A549 (cell line): ENCODE measurements around the gene DRD2. TPM values are rescaled to one million over a fixed set of nuclear protein-coding genes. Genes with fewer than 3 reads are reported as not detected.

Experiments used
- ATAC-seq, 2 experiments: fragments of 200-7000 bp in 1 of 2; fragments of >200 bp in 1 of 2; cut with Nextera tagmentation in 1 of 2; cut with Tn5 transposase in 1 of 2; 3 replicates each; pipeline versions ENCODE4 v1.8.0 to v1.9.1; 2018 to 2020; ENCODE audit warnings: mild to moderate bottlenecking in 1 of 2, moderate library complexity in 1 of 2
- CTCF ChIA-PET: fragments of 300-600 bp; sonication (Branson Sonifier 250); formaldehyde crosslinking; extraction: SDS; loops from one replicate; lab custom pipeline; 2021; ENCODE audit warnings: antibody characterized with exemption, inconsistent platforms; lab: Yijun Ruan, JAX
- POLR2A ChIA-PET: fragments of 350-600 bp; formaldehyde crosslinking; extraction: SDS; loops from one replicate; lab custom pipeline; 2021; ENCODE audit warnings: antibody characterized with exemption, inconsistent platforms; lab: Yijun Ruan, JAX
- DNase-seq, 2 experiments: peaks; one replicate each; pipeline versions ENCODE4 v3.0.0 to v3.0.0-alpha.2; 2011 to 2016; ENCODE audit warnings: low read depth in 1 of 2, low spot score in 1 of 2
- FAIRE-seq: peaks from 2 replicates; lab custom pipeline; 2011; peaks lifted over from hg19 to GRCh38; lab: Jason Lieb, UNC
- H3K27ac ChIP-seq, 2 experiments: fragments of >200 bp; sonication (Bioruptor Twin); formaldehyde crosslinking; 3 replicates each; pipeline ENCODE4 v1.5.1; 2016 to 2017
- H3K4me1 ChIP-seq: fragments of >200 bp; sonication (Bioruptor Twin); formaldehyde crosslinking; 3 replicates; pipeline ENCODE4 v1.6.1; 2016
- H3K4me2 ChIP-seq: fragments of >200 bp; sonication (Bioruptor Twin); formaldehyde crosslinking; 3 replicates; pipeline ENCODE4 v1.6.1; 2016
- H3K4me3 ChIP-seq: fragments of >200 bp; sonication (Bioruptor Twin); formaldehyde crosslinking; 3 replicates; pipeline ENCODE4 v1.5.1; 2016
- H3K9me3 ChIP-seq: fragments of >200 bp; sonication (Bioruptor Twin); formaldehyde crosslinking; 3 replicates; pipeline ENCODE4 v1.6.1; 2016
- BCL3 ChIP-seq: fragments of >200 bp; sonication (Bioruptor Twin); formaldehyde crosslinking; IDR thresholded peaks from 3 replicates; pipeline ENCODE4 v1.6.1; 2016
- E2F6 ChIP-seq: IDR thresholded peaks from 2 replicates; pipeline ENCODE4 v1.6.1; 2012; ENCODE audit warnings: low read depth, borderline replicate concordance
- EHMT2 ChIP-seq: fragments of 200-600 bp; sonication (generic); IDR thresholded peaks from 2 replicates; pipeline ENCODE4 v1.6.1; 2016; ENCODE audit warnings: antibody characterized with exemption, low read depth, mild to moderate bottlenecking, moderate library complexity
- HOXA7 ChIP-seq: fragments of 250-450 bp; sonication (Bioruptor Pico); IDR thresholded peaks from 2 replicates; pipeline ENCODE4 v1.5.0; 2020; ENCODE audit warnings: mild to moderate bottlenecking, moderate library complexity
- HOXB13 ChIP-seq: fragments of 250-450 bp; sonication (Bioruptor Pico); IDR thresholded peaks from 2 replicates; pipeline ENCODE4 v1.5.0; 2020; ENCODE audit warnings: low read depth, mild to moderate bottlenecking, moderate library complexity
- HOXB5 ChIP-seq: fragments of 250-450 bp; sonication (Bioruptor Pico); IDR thresholded peaks from 2 replicates; pipeline ENCODE4 v1.5.0; 2020; ENCODE audit warnings: mild to moderate bottlenecking, moderate library complexity
- NFE2L2 ChIP-seq: fragments of 150-350 bp; conservative IDR thresholded peaks from 2 replicates; pipeline ENCODE4 v1.6.1; 2014; ENCODE audit warnings: low read length
- NPAS2 ChIP-seq: fragments of 250-450 bp; sonication (Bioruptor Pico); IDR thresholded peaks from 2 replicates; pipeline ENCODE4 v1.8.0; 2022; ENCODE audit warnings: mild to moderate bottlenecking, moderate library complexity, borderline replicate concordance
- NR3C1 ChIP-seq: fragments of >200 bp; sonication (Bioruptor Twin); formaldehyde crosslinking; IDR thresholded peaks from 3 replicates; pipeline ENCODE4 v1.6.1; 2017
- POLR2A ChIP-seq: IDR thresholded peaks from 2 replicates; pipeline ENCODE4 v1.6.1; 2012; ENCODE audit warnings: mild to moderate bottlenecking, low read length
- RAD21 ChIP-seq, 2 experiments: fragments of >200 bp in 1 of 2; sonication (Bioruptor Twin) in 1 of 2; formaldehyde crosslinking in 1 of 2; IDR thresholded peaks in 1 of 2; conservative IDR thresholded peaks in 1 of 2; 2 replicates in 1 of 2; 3 replicates in 1 of 2; pipeline ENCODE4 v1.6.1; 2012 to 2018; ENCODE audit warnings: inconsistent platforms in 1 of 2
- RCOR1 ChIP-seq: fragments of 150-350 bp; IDR thresholded peaks from 2 replicates; pipeline ENCODE4 v1.6.1; 2014; ENCODE audit warnings: antibody characterized with exemption, low read length, low read depth
- RNF2 ChIP-seq: fragments of 200-600 bp; sonication (generic); IDR thresholded peaks from 2 replicates; pipeline ENCODE4 v1.6.1; 2016; ENCODE audit warnings: low read depth, mild to moderate bottlenecking, antibody characterized with exemption, moderate library complexity, borderline replicate concordance
- SMC3 ChIP-seq: fragments of >200 bp; sonication (Bioruptor Twin); formaldehyde crosslinking; IDR thresholded peaks from 3 replicates; pipeline ENCODE4 v1.6.1; 2018; ENCODE audit warnings: inconsistent platforms
- TFCP2L1 ChIP-seq: fragments of 250-450 bp; sonication (Bioruptor Pico); IDR thresholded peaks from 2 replicates; pipeline ENCODE4 v1.5.0; 2021; ENCODE audit warnings: mild to moderate bottlenecking
- USF2 ChIP-seq: fragments of 450-650 bp; IDR thresholded peaks from 2 replicates; pipeline ENCODE4 v1.6.1; 2014; ENCODE audit warnings: antibody characterized with exemption
- WGBS: methylation state at CpG from one replicate; pipeline ENCODE4 v1.1.6; 2017; ENCODE audit errors: missing lambda C conversion rate; 5-methylcytosine and 5-hydroxymethylcytosine counted together
- polyA plus RNA-seq, 4 experiments: library from polyadenylated mRNA; depleted of rRNA in 3 of 4; stranded (reverse); fragments of >200 nt; fragmentation: RNase III in 1 of 4; extraction: RNeasy Plus Mini Kit Qiagen cat#74134 plus additional on column Dnase treatment in 1 of 4; gene quantifications; 2 replicates in 3 of 4; 3 replicates in 1 of 4; pipeline ENCODE4 v1.2.3, GENCODE V29; 2011 to 2017

The DRD2 gene
- polyA plus RNA-seq, 2 of the 4 experiments (the other 2 are of a cell fraction), result not detected

GRCh38 chr11:113431746-113432145 is 43.5 kb downstream of the DRD2 start:
- ATAC-seq, result no peak
- no peak for FAIRE-seq
- no peak for DNase-seq
- ChIA-PET CTCF (no interaction called here), POLR2A (no interaction called here)
- Histone ChIP-seq H3K4me1 (no peaks in the 10 kb centered on the region), H3K4me2 (no peak overlapping the region), H3K27ac (no peak overlapping the region), H3K9me3 (no peaks in the 10 kb centered on the region), H3K4me3 (no peak overlapping the region)
- no peak for TF ChIP-seq USF2
- 48% methylated on average over 2 of the region's 4 CpGs for WGBS

- no peak for FAIRE-seq
These were observed 48.5 kb downstream of the DRD2 start for GRCh38 chr11:113426686-113427085.

GRCh38 chr11:113420808-113421207 is 54.4 kb downstream of the DRD2 start:
- CTCF ChIA-PET, result interaction anchor here (0.6 kb wide), 1 partner anchor 622 kb away, joined by 3 read pairs; no protein-coding TSS in a partner anchor
- no peaks in the 10 kb centered on the region for H3K4me1 ChIP-seq
- H3K9me3 ChIP-seq, result no peaks in the 10 kb centered on the region
- H3K27ac ChIP-seq, result no peak overlapping the region
- POLR2A ChIA-PET, result no interaction called here
- ATAC-seq, result no peak
- no peak for FAIRE-seq
- H3K4me3 ChIP-seq, result no peak overlapping the region
- 32% methylated on average over 2 of the region's 2 CpGs for WGBS
- H3K4me2 ChIP-seq, result no peak overlapping the region
- TF ChIP-seq HOXA7, result no peak
- TF ChIP-seq NR3C1, result no peak
- no peak for TF ChIP-seq RAD21 (conservative IDR thresholded peaks at IDR 0.05 in 1 of 2, IDR thresholded peaks at IDR 0.05 in 1 of 2)
- TF ChIP-seq EHMT2, result no peak
- no peak for TF ChIP-seq HOXB5
- no peak for TF ChIP-seq E2F6
- DNase-seq, result no peak

More at GRCh38 chr11:113426686-113427085, 48.5 kb downstream of the DRD2 start:
- DNase-seq, result no peak
- H3K4me1 ChIP-seq, result no peaks in the 10 kb centered on the region
- POLR2A ChIA-PET, result no interaction called here
- WGBS, result 15% methylated on average over 6 of the region's 6 CpGs
- H3K27ac ChIP-seq, result no peak overlapping the region
- no peak overlapping the region for H3K4me2 ChIP-seq
- CTCF ChIA-PET, result no interaction called here
- ATAC-seq, result no peak
- H3K4me3 ChIP-seq, result no peak overlapping the region
- H3K9me3 ChIP-seq, result no peaks in the 10 kb centered on the region
- TF ChIP-seq TFCP2L1, result no peak
- TF ChIP-seq RNF2, result no peak
- TF ChIP-seq RCOR1, result no peak
- TF ChIP-seq NR3C1, result no peak
- TF ChIP-seq POLR2A, result no peak
- TF ChIP-seq NPAS2 (CRISPR knock-in tag), result no peak
- no peak for TF ChIP-seq NFE2L2
- TF ChIP-seq HOXB13, result no peak

GRCh38 chr11:113419454-113420003 is 55.7 kb downstream of the DRD2 start:
- no peaks in the 10 kb centered on the region for H3K4me1 ChIP-seq
- TF ChIP-seq SMC3, result no peak
- no peak for TF ChIP-seq BCL3
- TF ChIP-seq, all 56 proteins: peak for 0
- DNase-seq (no peak), ATAC-seq (no peak), FAIRE-seq (no peak)
- WGBS, result 17% methylated on average over 6 of the region's 14 CpGs
- H3K4me3 ChIP-seq, result no peak overlapping the region
- CTCF ChIA-PET, result no interaction called here
- no peak overlapping the region for H3K4me2 ChIP-seq
- POLR2A ChIA-PET, result no interaction called here
- H3K9me3 ChIP-seq, result no peaks in the 10 kb centered on the region
- no peak overlapping the region for H3K27ac ChIP-seq
